Erythroblast (primary cell): ENCODE results near the gene ADPRM.

Source experiments
- GATA1 ChIP-seq: IDR thresholded peaks from 2 replicates; pipeline ENCODE4 v1.6.1; 2011; ENCODE audit warnings: low read depth, mild to moderate bottlenecking, control low read depth, low read length, moderate library complexity
- POLR2A ChIP-seq: IDR thresholded peaks from 2 replicates; pipeline ENCODE4 v1.6.1; 2011; ENCODE audit warnings: mild to moderate bottlenecking, low read length

- TF ChIP-seq POLR2A: no peak
- TF ChIP-seq GATA1: no peak
These were observed 58.8 kb downstream of the ADPRM start for GRCh38 chr17:10756185-10756584.
